Measurements from ENCODE around the gene ADAM12.

GRCh38 chr10:125990974-125991373 is 397.3 kb downstream of the ADAM12 start:
- TF ChIP-seq, protein P1, sequence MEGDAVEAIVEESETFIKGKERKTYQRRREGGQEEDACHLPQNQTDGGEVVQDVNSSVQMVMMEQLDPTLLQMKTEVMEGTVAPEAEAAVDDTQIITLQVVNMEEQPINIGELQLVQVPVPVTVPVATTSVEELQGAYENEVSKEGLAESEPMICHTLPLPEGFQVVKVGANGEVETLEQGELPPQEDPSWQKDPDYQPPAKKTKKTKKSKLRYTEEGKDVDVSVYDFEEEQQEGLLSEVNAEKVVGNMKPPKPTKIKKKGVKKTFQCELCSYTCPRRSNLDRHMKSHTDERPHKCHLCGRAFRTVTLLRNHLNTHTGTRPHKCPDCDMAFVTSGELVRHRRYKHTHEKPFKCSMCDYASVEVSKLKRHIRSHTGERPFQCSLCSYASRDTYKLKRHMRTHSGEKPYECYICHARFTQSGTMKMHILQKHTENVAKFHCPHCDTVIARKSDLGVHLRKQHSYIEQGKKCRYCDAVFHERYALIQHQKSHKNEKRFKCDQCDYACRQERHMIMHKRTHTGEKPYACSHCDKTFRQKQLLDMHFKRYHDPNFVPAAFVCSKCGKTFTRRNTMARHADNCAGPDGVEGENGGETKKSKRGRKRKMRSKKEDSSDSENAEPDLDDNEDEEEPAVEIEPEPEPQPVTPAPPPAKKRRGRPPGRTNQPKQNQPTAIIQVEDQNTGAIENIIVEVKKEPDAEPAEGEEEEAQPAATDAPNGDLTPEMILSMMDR (IDR thresholded peaks at IDR 0.05): no peak
- TF ChIP-seq POLR2A (IDR thresholded peaks at IDR 0.05): no peak
